ENCODE results near the gene CASKIN1.
"Not testable (repeated sequence)": the region's sequence is repeated elsewhere in the genome, so short reads cannot be mapped to it uniquely, and the experiment has no call there.

The CASKIN1 gene

GRCh38 chr16:2196162-2196980, at the start of gene CASKIN1:
Gene CASKIN1, minus strand, starts transcription at chr16:2196605. Its CDS starts 173 bp downstream, at chr16:2196432.
- no peak for DNase-seq (ENCODE audit: low read depth in 1 of 2, low spot score in 1 of 2)

- no peak for DNase-seq (ENCODE audit: low read depth in 1 of 2, low spot score in 1 of 2)
Observed at GRCh38 chr16:2244926-2245795, 48.8 kb upstream of the CASKIN1 start.

- no peak for DNase-seq (ENCODE audit: low read depth in 1 of 2, low spot score in 1 of 2)
Observed at GRCh38 chr16:2244301-2244700, 47.9 kb upstream of the CASKIN1 start.

- DNase-seq (ENCODE audit: low read depth in 1 of 2, low spot score in 1 of 2): no peak
Observed at GRCh38 chr16:2243781-2244180, 47.4 kb upstream of the CASKIN1 start.

GRCh38 chr16:2243031-2243528, 46.7 kb upstream of the CASKIN1 start:
- no peak for DNase-seq (ENCODE audit: low read depth in 1 of 2, low spot score in 1 of 2)

- DNase-seq (ENCODE audit: low read depth in 1 of 2, low spot score in 1 of 2): no peak
Observed at GRCh38 chr16:2242598-2242997, 46.2 kb upstream of the CASKIN1 start.

GRCh38 chr16:2240331-2240730, 43.9 kb upstream of the CASKIN1 start:
- not testable (repeated sequence) for DNase-seq (ENCODE audit: low read depth in 1 of 2, low spot score in 1 of 2)

- DNase-seq (ENCODE audit: low read depth in 1 of 2, low spot score in 1 of 2): no peak
Observed at GRCh38 chr16:2238838-2239675, 42.7 kb upstream of the CASKIN1 start.

GRCh38 chr16:2238150-2238837, 41.9 kb upstream of the CASKIN1 start:
- no peak for DNase-seq (ENCODE audit: low read depth in 1 of 2, low spot score in 1 of 2)

GRCh38 chr16:2237493-2238149, 41.2 kb upstream of the CASKIN1 start:
- DNase-seq (ENCODE audit: low read depth in 1 of 2, low spot score in 1 of 2): no peak

- no peak for DNase-seq (ENCODE audit: low read depth in 1 of 2, low spot score in 1 of 2)
Observed at GRCh38 chr16:2237102-2237482, 40.7 kb upstream of the CASKIN1 start.

GRCh38 chr16:2236337-2237101, 40.1 kb upstream of the CASKIN1 start, which contains the start of gene DNASE1L2:
Gene DNASE1L2, plus strand, starts transcription at chr16:2236444. Its CDS starts 373 bp downstream, at chr16:2236817.
- no peak for DNase-seq (ENCODE audit: low read depth in 1 of 2, low spot score in 1 of 2)

GRCh38 chr16:2235695-2236336, 39.4 kb upstream of the CASKIN1 start:
- DNase-seq (ENCODE audit: low read depth in 1 of 2, low spot score in 1 of 2): no peak

- DNase-seq (ENCODE audit: low read depth in 1 of 2, low spot score in 1 of 2): no peak
Observed at GRCh38 chr16:2235234-2235651, 38.8 kb upstream of the CASKIN1 start.

- no peak for DNase-seq (ENCODE audit: low read depth in 1 of 2, low spot score in 1 of 2)
Observed at GRCh38 chr16:2234813-2235170, 38.4 kb upstream of the CASKIN1 start.

GRCh38 chr16:2233872-2234812, 37.7 kb upstream of the CASKIN1 start:
- no peak for DNase-seq (ENCODE audit: low read depth in 1 of 2, low spot score in 1 of 2)

- no peak for DNase-seq (ENCODE audit: low read depth in 1 of 2, low spot score in 1 of 2)
Observed at GRCh38 chr16:2233046-2233775, 36.8 kb upstream of the CASKIN1 start.

Data from activated CD4-positive, alpha-beta T cell treated with anti-CD3 and anti-CD28 coated beads, Interleukin-2, amount 50 U/mL, for 24 hours (primary cell).